DOHH2 (cell line): ENCODE data around the gene ASAP2.

Experiments
- H3F3A ChIP-seq: fragments of 200-600 bp; sonication (generic), shearing (Covaris generic); 2 replicates; pipeline ENCODE4 v1.6.0; 2016; ENCODE audit warnings: antibody characterized with exemption, mild to moderate bottlenecking; ENCODE audit not compliant: control insufficient read depth, insufficient read depth
- H3K27ac ChIP-seq: fragments of 200-600 bp; sonication (generic); 2 replicates; pipeline ENCODE4 v1.5.1; 2014; ENCODE audit warnings: low read depth, mild to moderate bottlenecking, low read length, moderate library complexity
- H3K27me3 ChIP-seq: fragments of 200-600 bp; sonication (generic); 2 replicates; pipeline ENCODE4 v1.6.1; 2014; ENCODE audit warnings: mild to moderate bottlenecking, low read length, mixed read lengths; ENCODE audit not compliant: control insufficient read depth
- H3K36me3 ChIP-seq: fragments of 200-600 bp; sonication (generic); 2 replicates; pipeline ENCODE4 v1.6.1; 2014; ENCODE audit warnings: mild to moderate bottlenecking, low read length, moderate library complexity, mixed read lengths; ENCODE audit not compliant: control insufficient read depth
- H3K4me1 ChIP-seq: fragments of 200-600 bp; sonication (generic); 2 replicates; pipeline ENCODE4 v1.6.1; 2014; ENCODE audit warnings: mild to moderate bottlenecking, low read length, mixed read lengths; ENCODE audit not compliant: control insufficient read depth
- H3K4me2 ChIP-seq: fragments of 200-600 bp; sonication (generic); 2 replicates; pipeline ENCODE4 v1.6.0; 2014; ENCODE audit warnings: mild to moderate bottlenecking, low read length, moderate library complexity
- H3K4me3 ChIP-seq: fragments of 200-600 bp; sonication (generic); 2 replicates; pipeline ENCODE4 v1.5.1; 2014; ENCODE audit warnings: mild to moderate bottlenecking, low read length, mixed read lengths
- H3K79me2 ChIP-seq: fragments of 200-600 bp; sonication (generic); 2 replicates; pipeline ENCODE4 v1.6.1; 2014; ENCODE audit warnings: mild to moderate bottlenecking, low read length, mixed read lengths; ENCODE audit not compliant: control insufficient read depth
- H3K9me2 ChIP-seq: fragments of 200-600 bp; sonication (generic); replicated peaks from 2 replicates; pipeline ENCODE4 v1.6.1; 2014; ENCODE audit warnings: mild to moderate bottlenecking, low read length, mixed read lengths; ENCODE audit not compliant: control insufficient read depth
- H3K9me3 ChIP-seq: fragments of 200-600 bp; sonication (generic); 2 replicates; pipeline ENCODE4 v1.6.1; 2014; ENCODE audit warnings: antibody characterized with exemption, low read length, mixed read lengths; ENCODE audit not compliant: control insufficient read depth, insufficient read depth
- H4K20me1 ChIP-seq: fragments of 200-600 bp; sonication (generic); 2 replicates; pipeline ENCODE4 v1.6.0; 2014; ENCODE audit warnings: low read depth, mild to moderate bottlenecking, antibody characterized with exemption, low read length, moderate library complexity; ENCODE audit not compliant: control insufficient read depth, insufficient read depth
- CTCF ChIP-seq: fragments of 200-600 bp; sonication (generic); IDR thresholded peaks from one replicate; pipeline ENCODE4 v1.5.1; 2014; ENCODE audit warnings: antibody characterized with exemption, mild to moderate bottlenecking, low read depth, low read length; ENCODE audit not compliant: poor library complexity, severe bottlenecking
- EZH2phosphoT487 ChIP-seq: fragments of 200-600 bp; sonication (generic); IDR thresholded peaks from 2 replicates; pipeline ENCODE4 v1.6.1; 2017; ENCODE audit warnings: borderline replicate concordance, mild to moderate bottlenecking, antibody characterized with exemption, low read length, moderate library complexity, mixed read lengths

ASAP2 gene

DNA sequence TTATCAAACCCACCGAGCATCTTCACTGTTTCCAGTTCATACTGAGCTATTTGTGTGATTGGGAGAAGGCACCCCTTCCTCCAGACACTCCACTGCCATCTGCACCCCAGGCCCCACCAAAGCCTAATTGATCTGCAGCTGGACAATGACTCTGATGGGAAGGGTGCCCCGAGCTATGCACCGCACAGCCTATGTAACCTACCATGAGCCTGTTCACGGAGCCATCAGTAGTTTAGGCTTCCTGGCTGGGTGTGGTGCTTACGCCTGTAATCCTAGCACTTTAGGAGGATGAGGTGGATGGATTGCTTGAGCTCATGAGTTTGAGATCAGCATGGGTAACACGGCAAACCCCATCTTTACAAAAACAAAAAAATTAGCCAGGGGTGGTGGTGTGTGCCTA is 17.8 kb upstream of the ASAP2 start:
- no peak for TF ChIP-seq CTCF
- H3K4me1 ChIP-seq: no peaks in the 10 kb centered on the region

DNA sequence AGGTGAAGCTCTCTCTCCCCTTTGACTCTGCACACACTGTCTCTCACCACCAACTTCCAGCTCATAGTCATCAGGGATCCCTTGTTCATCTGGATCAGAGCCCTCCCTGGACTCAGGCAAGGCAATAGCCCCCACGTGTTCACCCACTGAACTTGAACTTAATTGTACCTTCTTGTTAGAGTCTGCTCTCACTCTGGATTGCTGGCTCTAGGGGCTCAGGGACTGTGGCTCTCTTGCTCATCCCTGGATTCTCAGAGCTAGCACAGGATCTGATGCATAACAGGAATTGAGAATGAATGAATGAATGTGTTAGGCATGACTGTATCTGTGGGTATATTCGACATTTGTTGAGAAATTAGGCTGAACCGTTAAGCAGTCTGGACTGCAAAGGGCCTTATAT is 16.7 kb upstream of the ASAP2 start:
- no peaks in the 10 kb centered on the region for H3K4me1 ChIP-seq
- H3K36me3 ChIP-seq: no peaks in the 10 kb centered on the region
- H3F3A ChIP-seq: no peaks in the 10 kb centered on the region
- H3K4me2 ChIP-seq: no peak overlapping the region
- H3K27ac ChIP-seq: no peak overlapping the region
- no peaks in the 10 kb centered on the region for H4K20me1 ChIP-seq
- H3K9me3 ChIP-seq: no peaks in the 10 kb centered on the region
- H3K27me3 ChIP-seq: no peaks in the 10 kb centered on the region
- no peaks in the 10 kb centered on the region for H3K9me2 ChIP-seq
- no peaks in the 10 kb centered on the region for H3K79me2 ChIP-seq
- H3K4me3 ChIP-seq: no peak overlapping the region
- TF ChIP-seq EZH2phosphoT487 (no peak), CTCF (no peak)

More for the DNA sequence above, 17.8 kb upstream of the ASAP2 start:
- Histone ChIP-seq H3F3A (no peaks in the 10 kb centered on the region), H3K79me2 (no peaks in the 10 kb centered on the region), H3K27me3 (no peaks in the 10 kb centered on the region), H3K4me2 (no peak overlapping the region), H3K9me3 (no peaks in the 10 kb centered on the region), H3K36me3 (no peaks in the 10 kb centered on the region), H3K4me3 (no peak overlapping the region), H3K27ac (no peak overlapping the region), H3K9me2 (no peaks in the 10 kb centered on the region), H4K20me1 (no peaks in the 10 kb centered on the region)

- Histone ChIP-seq H3K4me2 (no peak overlapping the region), H3K27ac (no peak overlapping the region), H4K20me1 (no peaks in the 10 kb centered on the region), H3K27me3 (no peaks in the 10 kb centered on the region), H3K79me2 (no peaks in the 10 kb centered on the region), H3K9me2 (no peaks in the 10 kb centered on the region), H3F3A (no peaks in the 10 kb centered on the region), H3K4me3 (no peak overlapping the region), H3K36me3 (no peaks in the 10 kb centered on the region), H3K9me3 (no peaks in the 10 kb centered on the region), H3K4me1 (no peaks in the 10 kb centered on the region)
- TF ChIP-seq CTCF (no peak), EZH2phosphoT487 (no peak)
Observed at GRCh38 chr2:9191041-9191481, 15.6 kb upstream of the ASAP2 start.

GRCh38 chr2:9192712-9193111 is 13.9 kb upstream of the ASAP2 start:
- no peaks in the 10 kb centered on the region for H4K20me1 ChIP-seq
- H3K36me3 ChIP-seq: no peaks in the 10 kb centered on the region
- H3F3A ChIP-seq: no peaks in the 10 kb centered on the region
- H3K4me2 ChIP-seq: no peak overlapping the region
- 0 out of 2 replicates have a peak, but pooled peaks cover 3% of the 10 kb centered on the region for H3K27me3 ChIP-seq
- H3K9me3 ChIP-seq: no peaks in the 10 kb centered on the region
- H3K27ac ChIP-seq: no peak overlapping the region
- no peaks in the 10 kb centered on the region for H3K79me2 ChIP-seq
- TF ChIP-seq CTCF (no peak), EZH2phosphoT487 (no peak)
- H3K4me1 ChIP-seq: no peaks in the 10 kb centered on the region
- no peak overlapping the region for H3K4me3 ChIP-seq
- no peaks in the 10 kb centered on the region for H3K9me2 ChIP-seq
